Stimulated activated CD4-positive, alpha-beta T cell treated with anti-CD3 and anti-CD28 coated beads, Interleukin-1b, Interleukin-23, amount 100 ng/mL, for 4 hours (primary cell): Measurements from ENCODE around the gene THTPA.

Source experiments
- DNase-seq, 2 donors: peaks; one replicate each; pipeline ENCODE4 v3.0.0-alpha.2; 2020; ENCODE audit warnings: low read depth in 2 of 2

Gene THTPA

DNA sequence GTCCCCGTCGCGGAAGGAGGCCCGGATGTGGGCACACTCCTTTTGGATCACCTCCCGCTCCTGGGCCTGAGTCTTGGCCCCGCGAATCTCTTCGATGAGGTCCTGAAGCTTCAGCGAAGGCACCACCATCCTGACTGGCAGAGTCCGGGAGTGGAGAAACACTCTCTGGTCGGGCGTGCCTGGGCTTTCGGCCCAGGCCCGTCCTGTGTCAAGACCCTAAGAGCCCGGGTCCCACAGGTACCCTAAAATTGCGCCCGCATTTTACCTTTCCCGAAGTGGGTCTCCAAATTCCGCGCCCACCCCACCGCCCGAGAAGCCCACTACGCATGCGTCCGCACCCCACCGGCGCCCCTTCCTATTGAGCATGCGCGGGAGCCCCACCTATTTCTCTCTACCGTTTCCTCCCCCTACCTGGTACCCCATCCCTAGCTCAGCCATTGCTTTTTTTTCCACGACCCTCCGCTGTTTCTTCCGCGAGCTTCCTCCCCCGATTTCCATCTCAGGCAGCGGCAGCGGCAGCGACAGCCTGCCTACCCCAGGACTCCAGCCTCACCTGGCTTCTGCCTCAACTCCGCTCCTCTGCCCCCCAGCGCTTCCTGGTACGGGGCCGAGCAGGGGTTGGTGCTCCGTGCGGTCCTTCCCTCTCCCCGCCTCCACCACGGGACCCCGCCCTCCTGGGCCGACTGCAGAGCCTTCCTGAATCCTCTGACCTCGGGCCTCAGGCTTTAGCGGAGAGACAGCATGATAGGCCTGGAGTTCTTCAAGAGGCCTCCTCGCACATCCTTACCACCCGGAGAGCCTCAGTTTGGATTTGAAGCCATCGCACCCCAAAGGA lies 11.3 kb downstream of the THTPA start, which contains the start of gene AP1G2:
Gene AP1G2 (minus strand): TSS at position 606 of the 835 bp plus-strand sequence. CDS start 477 bp downstream, at position 129.
- DNase-seq = peak; percentile 78 to 85

DNA sequence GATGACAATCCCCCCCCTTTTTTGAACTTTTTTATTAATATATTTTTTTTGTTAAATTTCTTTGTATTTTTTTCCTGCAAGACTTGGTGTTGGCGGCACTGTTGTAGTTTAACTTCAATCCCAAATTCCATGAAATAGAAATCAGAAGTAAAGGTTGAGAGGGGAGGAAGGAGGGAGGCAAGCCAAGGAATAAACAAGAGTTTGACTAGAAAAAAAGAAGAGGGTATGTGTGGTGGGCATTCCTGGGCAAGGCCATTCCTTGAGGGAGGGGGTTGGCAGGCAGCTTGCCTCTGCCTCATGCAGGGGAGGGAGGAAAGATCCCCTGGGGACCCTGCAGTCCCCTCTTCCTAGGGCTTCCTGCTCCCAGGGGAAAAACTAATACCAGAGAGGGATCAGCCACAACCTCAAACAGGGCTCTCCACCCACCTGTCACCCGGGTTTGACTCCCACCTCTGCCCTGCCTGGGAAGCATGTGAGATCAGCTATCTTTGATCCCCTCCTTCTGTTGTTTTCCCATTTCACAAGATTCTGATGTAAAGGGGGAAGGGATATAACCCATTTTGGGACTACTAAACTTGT lies 12.0 kb downstream of the THTPA start:
- no peak for DNase-seq

DNA sequence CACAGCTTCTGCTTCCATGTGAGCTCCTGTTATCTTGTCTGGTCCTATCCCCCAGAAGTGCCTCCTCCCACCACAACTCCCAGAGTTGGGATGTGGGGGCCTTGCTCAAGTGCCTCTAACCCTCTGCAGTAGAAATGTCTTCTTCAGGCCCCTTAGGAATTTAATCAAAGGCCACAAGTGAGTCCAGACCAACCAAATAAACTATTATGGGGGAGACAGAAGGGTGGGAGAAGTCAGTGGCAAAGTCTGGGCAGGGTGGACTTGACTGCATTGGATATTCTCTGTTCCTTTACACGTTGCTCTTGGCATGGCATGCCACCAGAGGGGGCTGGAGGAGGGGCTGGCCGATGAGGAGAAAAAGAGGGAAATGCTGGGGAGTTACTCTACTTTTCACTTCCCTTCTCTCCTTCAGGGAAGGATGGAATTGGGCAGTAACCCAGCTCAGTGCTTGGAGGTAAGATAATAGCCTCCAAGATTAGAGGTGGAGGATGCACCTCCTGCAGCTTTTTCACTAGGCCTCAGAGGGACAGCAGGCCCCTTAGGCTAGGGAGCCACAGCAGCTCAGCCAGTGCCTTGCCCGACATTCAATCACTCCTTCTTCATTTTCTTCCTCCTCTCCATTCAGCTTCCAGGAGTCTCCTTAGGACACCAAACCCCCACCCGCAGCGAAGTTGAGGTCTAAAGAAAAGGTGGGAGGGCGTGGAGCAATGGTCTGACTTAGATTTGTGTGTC lies 12.7 kb downstream of the THTPA start:
- no peak for DNase-seq

DNA sequence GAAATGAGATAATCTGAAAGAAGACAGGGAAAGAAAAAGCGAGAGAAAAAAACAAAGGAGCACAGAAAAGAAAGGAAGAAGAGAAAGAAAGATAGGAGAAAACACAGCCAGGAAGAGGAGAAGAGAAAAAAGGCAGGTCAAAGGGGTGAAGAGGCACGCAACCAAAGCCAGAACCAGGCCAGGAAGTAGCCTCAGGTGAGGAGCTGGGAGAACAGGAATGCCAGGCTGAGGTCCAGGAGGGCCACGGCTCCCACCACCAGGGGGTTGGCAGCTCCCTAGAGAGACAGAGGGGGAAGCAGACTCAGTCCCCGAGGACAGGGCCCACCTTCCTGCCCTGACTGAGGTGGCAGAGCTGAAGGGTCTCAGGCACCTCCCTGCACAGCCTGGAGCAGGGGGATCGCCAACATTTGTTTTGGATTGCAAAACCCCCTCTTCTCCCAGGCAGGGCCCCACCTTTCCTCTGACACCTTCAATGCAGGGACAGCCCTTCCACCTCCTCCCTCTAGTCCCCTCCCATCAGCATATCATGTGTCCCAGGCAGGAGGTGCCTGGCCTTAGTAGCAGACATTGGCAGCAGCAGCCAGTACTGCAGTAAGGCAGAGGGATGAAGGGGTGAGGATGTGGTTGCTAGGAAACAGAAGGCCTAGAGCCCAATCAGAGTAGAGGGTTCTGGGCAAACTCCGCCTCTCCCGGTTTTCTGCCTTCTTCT lies 13.5 kb downstream of the THTPA start:
- no peak for DNase-seq

DNA sequence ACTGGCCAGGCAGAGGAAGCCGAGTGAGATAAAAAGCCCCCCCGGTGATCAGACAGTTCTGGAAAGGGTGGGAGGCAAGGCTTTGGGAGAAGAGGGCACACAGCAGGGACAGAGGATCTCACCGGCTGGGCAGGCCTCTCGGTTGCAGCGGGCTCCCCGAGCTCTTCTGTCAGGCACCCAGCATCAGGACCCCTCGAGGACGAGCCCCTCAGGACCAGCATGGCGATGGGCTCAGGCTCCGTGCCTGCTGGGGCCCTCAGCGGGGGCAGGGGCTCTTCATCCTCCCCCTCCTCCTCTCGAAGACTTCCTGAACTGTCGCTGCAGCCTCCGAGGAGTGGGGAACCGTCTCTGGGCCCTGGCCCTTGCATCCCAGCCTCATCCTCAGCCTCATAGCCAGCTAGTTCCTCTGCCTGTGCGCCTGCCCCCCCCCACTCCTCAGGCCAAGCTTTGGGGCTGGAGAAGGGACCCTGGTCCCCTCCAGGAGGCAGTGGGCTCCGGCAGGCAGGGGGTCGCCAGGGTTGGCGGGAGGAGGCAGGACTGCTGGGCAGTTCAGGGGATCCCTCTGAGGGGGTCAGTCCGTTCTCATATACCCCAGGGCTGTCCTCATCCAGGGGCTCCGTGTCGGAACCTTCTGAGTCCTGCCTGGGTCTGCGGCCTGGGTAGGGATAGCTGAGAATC lies 14.9 kb downstream of the THTPA start:
- no peak for DNase-seq

DNA sequence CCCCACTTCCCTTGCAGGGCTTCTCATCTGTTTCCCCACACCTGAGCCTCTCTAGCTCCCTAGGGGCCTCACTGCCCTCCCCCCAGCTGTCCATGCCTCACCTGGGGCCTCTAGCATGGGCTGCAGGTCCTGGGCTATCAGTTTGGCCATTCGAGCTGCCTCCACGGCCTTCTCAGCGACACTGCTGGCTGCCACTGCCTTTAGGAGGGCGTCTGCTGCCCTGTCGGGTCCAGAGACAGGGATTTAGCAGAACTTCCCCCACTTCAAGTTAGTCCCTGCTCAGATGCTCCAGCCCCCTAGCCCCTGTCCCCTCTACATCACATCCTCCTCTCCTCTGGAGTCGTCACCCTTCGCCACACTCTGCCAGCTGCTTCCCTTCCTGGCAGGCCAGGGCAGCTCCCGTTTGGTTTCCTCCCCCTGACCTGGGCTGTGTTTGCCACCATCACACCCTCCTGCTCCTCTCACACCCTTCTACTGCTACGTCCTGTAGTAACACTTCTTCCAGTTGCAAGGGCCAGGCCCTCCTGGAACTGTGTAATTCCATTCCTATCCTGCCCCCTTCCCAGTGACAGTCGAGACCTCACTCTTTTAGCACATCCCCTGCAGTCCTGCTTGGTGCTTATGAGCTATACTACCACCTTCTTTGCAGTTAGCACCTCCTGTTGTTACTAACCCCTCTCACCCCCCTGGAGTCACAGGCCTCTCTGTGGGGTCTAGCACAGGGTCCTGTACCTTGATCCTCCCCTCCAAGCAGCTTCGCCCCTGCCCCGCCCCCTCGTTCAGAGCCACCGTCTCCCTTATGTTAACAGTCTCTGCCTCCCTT lies 15.8 kb downstream of the THTPA start:
- DNase-seq = no peak

DNA sequence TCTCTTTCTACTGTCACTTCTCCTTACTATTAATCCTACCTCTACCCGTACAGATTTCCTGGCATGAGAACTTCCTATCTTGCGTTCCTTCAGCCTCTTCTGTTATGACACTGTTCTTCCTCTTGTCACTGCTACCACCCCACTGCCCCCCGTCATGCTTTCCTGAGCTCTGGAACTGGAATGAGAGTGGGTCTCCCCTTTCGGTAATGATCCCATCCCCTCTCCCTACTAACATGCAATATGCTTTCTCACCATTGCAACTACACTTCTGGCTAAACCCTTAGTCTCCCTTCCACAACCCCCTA lies 16.4 kb downstream of the THTPA start:
- DNase-seq = no peak

DNA sequence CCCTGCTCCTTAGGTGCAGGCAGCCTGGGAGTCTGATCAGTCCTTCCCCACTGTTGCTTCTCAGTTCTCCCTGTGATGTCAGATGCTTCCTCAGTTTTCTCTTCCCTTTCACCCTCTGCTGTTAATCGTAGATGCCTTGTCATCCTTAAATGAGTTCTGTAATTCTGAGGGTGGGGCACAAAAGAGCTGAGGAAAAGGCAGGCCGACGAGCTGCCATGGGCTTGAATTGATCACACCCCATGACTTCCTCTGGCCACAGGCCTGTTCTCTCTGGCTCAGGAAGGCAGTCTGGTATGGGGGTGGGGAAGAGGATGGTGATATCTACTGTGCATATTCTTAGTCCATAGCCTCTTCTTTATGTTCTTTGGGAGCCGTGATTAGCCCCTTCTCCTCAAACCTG lies 16.8 kb downstream of the THTPA start:
- no peak for DNase-seq

DNA sequence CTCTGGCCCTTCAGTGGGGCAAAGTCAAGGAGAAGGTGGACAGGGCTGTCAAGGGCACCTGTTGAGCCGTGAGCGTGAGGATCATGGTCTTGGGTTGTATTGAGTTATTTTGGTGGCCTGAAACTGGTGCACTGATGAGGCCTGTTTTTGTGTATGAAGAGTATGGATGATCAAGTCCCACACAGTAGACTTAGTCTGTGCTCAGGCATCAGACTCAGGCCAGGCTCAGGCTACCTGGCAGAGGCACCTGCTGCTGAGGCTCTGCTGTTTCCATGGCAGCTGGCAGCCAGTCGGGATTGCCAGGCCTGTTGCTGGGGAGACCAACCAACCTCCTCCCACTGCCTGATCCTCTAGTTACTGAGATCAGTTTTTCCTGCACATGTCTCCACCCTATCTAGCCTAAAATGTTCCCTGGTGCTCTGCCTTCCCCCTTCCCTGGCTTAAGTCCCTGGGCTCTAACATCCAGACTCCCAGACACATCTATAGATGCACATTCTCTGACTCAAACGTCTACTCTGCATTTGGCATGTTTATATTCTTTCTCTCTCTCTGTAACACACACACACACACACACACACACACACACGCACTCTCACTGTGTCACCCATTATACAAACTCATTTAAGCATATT lies 17.4 kb downstream of the THTPA start:
- no peak for DNase-seq

DNA sequence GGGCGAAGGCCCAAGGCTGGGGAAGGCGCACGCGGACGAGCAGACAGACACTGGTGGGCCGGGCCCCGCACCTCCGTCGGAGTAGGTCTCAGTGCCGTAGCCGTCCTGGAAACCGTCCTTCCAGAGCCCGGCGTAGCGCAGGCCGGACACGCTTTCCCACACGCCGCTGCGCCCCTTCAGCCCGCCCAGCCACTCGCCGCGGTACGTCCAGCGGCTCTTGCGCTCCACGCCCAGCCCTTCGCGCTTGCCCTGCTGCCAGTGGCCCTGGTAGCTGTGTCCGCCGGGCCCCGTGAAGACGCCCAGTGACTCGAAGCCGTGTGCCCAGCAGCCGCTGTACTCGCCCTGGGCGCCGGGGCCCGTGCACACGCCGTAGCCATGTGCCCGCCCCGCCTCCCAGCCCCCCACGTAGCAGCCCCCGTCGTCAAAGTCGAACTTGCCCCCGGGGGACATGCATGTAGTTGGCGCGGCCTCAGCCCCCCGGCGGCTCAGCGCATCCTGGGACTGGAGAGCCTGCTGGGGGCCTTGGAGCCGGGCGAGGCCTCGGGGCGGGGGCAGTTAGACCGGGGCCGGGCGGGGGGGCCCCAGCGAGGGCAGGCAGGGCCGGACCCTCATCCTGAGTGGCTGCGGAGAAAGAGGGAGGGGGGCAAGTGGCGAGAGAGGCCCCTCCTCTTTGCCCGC lies 21.1 kb downstream of the THTPA start:
- DNase-seq = no peak

DNA sequence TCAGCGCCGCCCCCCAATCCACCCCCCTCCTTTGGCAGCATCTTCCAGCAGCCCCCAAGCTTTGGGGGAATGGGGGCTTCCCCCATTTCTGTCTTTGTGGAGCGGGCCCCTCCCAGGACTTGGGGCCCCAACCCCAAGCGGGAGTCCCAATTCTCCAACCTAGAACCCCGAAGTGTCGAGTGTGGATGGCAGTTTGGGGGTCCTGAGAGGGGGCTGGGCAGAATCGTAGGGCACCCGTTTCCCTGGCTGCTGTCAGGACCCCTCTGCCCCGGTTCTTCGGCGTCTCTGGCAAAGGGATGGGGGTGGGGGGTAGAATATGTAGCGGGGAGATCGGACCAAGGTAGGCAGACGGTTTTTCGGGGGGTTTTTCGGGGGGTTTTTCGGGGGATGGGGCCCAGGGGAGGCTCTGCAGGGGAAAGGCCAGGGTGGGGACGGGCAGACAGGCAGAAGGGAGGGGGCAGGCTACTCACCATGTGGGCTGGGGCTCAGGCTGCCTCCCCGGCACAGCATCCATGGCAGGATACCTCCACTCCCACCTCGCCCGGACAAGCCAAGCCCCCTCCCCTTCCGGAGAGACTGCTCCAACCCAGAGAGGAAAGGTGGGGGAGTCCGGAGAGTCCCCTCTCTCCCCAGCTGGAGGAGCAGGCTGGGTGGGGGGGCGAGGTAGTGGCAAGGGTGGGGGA lies 21.8 kb downstream of the THTPA start:
- DNase-seq = no peak

DNA sequence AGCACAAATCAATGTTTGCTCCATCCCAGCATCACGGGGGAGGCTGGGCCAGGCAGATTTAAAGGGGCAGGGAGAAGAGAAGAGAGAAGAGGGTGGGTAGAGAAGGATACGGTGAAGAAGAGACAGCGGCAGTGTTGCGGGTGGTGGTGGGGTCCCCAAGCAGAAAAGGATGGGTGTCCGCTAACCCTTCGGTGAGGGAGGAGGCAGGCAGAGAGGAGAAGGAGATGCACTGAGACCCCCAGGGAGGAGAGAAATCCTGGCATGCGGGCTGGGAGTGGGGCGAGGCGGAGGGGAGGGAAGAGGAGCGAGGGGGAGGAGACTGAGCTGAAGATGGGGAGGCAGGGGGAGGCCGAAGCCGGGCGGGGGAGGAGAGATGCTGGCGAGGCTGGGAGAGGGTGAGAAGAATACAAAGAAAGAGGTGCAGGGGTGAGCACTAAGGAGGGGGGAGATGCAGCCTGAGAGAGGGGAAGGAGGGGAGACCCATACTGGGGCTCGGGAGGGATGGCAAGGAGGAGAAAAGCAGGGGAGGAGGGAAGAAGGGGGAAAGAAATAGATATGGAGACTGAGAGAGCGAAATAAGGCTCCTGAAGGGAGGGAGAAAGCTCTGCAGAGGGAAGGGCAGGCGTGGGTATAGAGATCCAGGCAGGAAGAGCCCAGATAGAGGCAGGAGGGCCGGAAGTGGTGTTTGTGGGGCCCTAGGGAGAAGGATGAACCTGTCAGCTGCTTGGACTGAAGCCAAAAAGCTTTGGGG lies 22.7 kb downstream of the THTPA start, which contains the start of gene JPH4:
Gene JPH4 (minus strand): TSS at position 231 of the 751 bp plus-strand sequence. CDS start 1,337 bp downstream, outside the sequence.
- DNase-seq = no peak

DNA sequence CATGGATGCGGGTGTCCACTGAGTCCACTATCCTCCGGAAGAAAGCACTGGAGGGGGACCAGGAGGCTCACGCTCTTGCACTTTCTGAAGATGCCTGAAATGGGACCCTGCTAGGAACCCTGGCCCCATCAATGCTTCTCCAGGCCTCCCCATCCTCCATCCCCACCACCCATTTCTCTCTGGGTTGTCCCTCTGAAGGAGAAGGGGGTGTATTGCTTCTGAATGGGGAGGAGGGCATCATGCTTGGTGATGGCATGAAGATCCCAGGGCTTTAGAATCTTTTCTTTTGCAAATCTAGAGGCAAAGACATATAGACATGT lies 23.2 kb downstream of the THTPA start:
- DNase-seq = no peak

DNA sequence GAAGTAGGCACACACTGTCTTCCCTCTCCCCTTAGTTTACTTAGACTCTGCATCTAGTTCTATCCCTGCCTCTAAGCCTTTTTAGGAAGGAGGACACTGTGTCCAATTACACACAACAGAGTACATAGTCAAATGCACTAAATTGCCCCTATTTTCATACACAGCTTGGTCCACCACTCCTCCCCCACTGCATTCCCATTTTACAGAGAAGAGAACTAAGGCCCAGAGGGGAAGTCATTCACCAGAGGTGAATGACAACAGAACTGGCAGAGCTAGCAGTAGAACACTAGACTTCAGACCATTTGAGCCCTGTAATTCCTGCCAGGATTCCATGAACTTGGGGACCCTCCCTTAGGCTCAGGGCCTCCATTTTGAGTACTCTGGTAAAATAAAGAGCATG lies 23.7 kb downstream of the THTPA start:
- DNase-seq = no peak

DNA sequence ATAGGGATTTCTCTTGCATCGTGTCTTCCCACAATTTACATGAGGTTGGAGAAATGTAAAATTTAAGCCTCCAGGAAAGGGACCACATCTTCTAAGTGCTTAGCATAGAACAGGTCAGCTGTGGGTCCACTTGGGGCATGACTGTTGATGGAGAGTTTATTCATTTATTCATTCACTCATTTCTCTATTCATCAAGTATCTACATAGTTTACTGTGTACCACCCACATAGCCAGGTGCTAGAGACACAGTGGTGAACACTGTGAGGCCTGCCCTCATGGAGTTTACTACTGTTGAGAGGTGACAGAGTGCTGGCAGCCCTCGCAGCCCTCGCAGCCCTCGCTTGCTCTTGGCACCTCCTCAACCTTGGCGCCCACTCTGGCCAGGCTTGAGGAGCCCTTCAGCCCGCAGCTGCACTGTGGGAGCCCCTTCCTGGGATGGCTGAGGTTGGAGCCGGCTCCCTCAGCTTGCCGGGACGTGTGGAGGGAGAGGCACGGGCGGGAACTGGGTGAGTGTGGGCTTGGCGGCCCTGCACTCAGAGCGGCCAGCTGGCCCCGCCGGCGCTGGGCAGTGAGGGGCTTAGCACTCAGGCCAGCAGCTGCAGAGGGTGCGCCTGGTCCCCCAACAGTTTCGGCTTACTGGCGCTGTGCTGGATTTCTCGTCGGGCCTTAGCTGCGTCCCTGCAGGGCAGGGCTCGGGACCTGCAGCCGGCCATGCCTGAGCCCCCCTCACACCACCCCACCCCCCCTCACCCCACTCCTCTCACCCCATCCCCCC lies 24.3 kb downstream of the THTPA start:
- DNase-seq = no peak

DNA sequence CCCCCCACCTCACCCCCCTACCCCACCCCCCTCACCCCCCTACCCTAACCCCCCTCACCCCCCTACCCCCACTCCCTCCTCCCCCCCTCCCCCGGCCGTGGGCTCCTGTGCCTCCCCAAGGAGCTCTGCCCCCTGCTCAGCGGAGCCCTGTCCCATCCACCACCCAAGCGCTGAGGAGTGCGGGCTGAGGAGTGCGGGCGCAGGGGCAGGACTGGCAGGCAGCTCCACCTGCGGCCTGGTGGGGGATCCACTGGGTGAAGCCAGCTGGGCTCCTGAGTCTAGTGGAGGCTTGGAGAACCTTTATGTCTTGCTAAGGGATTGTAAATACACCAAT lies 24.8 kb downstream of the THTPA start:
- DNase-seq = no peak

DNA sequence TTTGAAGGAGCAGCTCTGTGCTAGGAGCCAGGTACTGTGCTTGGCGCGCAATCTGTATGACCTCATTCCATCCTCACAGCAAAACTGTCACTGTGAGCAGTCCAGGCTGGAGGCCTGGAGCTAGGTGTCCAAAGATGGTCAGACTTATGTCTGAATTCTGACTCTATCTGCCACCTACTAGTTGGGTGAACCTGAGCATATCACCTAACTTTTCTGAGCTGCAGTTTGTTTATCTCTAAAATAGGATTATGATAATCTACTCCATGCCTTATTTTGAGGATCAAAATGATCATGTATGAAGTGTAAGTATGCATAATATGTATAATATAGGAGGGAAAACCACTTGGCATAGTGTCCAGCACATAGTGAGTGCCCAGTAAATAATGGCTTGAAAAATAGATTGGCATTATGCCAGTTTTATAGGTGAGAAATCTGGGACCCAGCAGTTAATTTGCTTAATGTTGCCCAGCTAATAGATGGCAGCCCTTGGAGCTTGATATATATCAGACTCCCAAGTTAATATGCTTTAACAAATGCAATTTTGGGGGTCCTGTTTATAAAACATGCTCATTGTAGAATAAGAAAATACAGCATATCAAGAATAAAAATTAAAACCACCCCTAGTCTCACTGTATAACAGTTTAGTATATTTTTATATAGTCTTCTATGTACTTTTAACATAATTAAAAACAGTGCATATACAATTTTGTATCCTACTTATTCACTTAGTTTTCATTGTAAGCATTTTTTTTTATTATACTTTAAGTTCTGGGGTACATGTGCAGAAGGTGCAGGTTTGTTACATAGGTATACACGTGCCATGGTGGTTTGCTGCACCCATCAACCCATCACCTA lies 27.1 kb downstream of the THTPA start:
- no peak for DNase-seq
